Measurements from ENCODE around the gene NAA38. TPM values are rescaled to one million over a fixed set of nuclear protein-coding genes. Genes with fewer than 3 reads are reported as not detected.
A peak's percentile ranks its signal among the peaks of the same experiment; 100 is the strongest.

NAA38 gene
- total RNA-seq, 1 donor from 2014 or later: 108 TPM

- no peak overlapping the region for H3K4me3 ChIP-seq (ENCODE audit: low read depth, low read length)
- no peak for DNase-seq (ENCODE audit: low read depth)
- TF ChIP-seq, protein P1, sequence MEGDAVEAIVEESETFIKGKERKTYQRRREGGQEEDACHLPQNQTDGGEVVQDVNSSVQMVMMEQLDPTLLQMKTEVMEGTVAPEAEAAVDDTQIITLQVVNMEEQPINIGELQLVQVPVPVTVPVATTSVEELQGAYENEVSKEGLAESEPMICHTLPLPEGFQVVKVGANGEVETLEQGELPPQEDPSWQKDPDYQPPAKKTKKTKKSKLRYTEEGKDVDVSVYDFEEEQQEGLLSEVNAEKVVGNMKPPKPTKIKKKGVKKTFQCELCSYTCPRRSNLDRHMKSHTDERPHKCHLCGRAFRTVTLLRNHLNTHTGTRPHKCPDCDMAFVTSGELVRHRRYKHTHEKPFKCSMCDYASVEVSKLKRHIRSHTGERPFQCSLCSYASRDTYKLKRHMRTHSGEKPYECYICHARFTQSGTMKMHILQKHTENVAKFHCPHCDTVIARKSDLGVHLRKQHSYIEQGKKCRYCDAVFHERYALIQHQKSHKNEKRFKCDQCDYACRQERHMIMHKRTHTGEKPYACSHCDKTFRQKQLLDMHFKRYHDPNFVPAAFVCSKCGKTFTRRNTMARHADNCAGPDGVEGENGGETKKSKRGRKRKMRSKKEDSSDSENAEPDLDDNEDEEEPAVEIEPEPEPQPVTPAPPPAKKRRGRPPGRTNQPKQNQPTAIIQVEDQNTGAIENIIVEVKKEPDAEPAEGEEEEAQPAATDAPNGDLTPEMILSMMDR (conservative IDR thresholded peaks at IDR 0.05; ENCODE audit: low read depth, low read length): peak; percentile 74
Measured at GRCh38 chr17:7862692-7863437, 5.5 kb upstream of the NAA38 start.

DNA sequence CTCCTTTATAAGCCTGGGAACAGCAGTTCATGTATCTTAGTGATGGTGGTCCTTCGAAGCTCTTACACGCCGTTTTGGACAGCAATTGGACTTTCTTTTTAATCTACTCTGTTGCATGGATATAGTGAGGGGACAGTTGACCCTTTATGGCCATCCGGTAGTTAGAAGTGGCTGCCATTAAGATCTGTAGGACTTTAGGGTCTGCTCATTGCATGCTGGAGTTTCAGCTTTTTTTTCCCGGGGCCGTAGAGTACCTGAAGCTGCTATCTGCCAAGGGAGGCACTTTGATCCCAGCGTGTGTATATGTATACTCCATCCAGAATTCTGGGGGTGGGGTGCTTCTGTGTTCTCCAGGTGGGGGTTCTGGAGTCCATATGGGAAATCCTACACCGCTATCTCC, 1.7 kb upstream of the NAA38 start:
- DNase-seq (ENCODE audit: low read depth): no peak
- H3K4me3 ChIP-seq (ENCODE audit: low read depth, low read length): peak overlapping the region; percentile 95
- TF ChIP-seq, protein P1 (conservative IDR thresholded peaks at IDR 0.05; ENCODE audit: low read depth, low read length): no peak

DNA sequence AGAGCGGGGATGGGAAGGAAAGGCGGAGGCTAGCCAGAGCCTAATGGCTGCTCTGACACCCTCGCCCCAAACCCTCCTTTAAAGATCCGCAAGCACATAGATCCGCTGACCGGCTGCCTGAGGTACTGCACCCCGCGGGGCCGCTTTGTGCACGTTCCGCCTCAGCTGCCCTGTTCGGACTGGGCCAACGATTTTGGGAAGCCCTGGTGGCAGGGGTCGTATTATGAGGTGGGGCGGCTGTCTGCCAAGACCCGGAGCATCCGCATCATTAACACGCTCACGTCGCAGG, 1.1 kb upstream of the NAA38 start:
- TF ChIP-seq, protein P1 (conservative IDR thresholded peaks at IDR 0.05; ENCODE audit: low read depth, low read length): peak; percentile 54
- no peak for DNase-seq (ENCODE audit: low read depth)
- H3K4me3 ChIP-seq (ENCODE audit: low read depth, low read length): peak overlapping the region; percentile 95

DNA sequence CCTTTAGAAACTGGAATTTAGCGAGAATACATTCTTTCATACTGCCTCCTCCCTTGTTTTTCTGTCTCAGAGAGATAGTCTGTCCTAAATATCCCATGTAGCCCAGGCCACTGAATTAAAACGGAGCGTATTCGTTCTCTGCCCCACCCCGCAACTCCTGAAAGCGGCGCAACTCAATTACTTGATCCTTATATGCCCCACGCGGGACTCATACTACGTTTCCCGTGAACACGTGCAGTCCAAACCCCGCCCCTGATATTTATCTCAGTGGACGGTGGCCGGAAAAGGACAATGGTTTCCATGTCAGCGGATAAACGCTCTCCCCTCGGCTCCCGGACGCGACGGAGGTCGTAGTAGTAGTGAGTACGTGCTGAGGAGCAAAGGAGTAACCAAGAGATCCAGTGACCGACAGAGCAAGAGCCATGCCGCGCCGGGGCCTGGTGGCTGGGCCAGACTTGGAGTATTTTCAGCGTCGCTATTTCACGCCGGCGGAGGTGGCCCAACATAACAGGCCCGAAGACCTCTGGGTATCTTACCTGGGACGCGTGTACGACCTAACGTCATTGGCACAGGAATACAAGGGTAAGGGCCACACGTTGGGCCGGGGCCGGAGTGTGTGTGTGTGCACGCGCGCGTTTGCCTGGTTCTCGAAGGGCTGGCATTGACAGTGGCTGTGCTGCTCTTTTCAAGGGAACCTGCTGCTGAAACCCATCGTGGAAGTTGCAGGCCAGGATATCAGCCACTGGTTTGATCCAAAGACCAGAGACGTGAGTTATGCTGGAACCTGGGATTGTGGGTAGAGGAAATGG, 558 bp upstream of the NAA38 start, which contains the start of gene CYB5D1:
Gene CYB5D1, plus strand, starts transcription at position 291 of the 809 bp plus-strand sequence. Its CDS starts 132 bp downstream, at position 423.
- no peak for DNase-seq (ENCODE audit: low read depth)
- peak within 1 kb of the TSS; percentile 95 for H3K4me3 ChIP-seq (ENCODE audit: low read depth, low read length)
- TF ChIP-seq, protein P1 (conservative IDR thresholded peaks at IDR 0.05; ENCODE audit: low read depth, low read length): no peak

GRCh38 chr17:7856011-7856810, 1.1 kb downstream of the NAA38 start:
- TF ChIP-seq, protein P1 (conservative IDR thresholded peaks at IDR 0.05; ENCODE audit: low read depth, low read length): no peak
- H3K4me3 ChIP-seq (ENCODE audit: low read depth, low read length): peak overlapping the region; percentile 95
- DNase-seq (ENCODE audit: low read depth): no peak

GRCh38 chr17:7855660-7856010, 1.7 kb downstream of the NAA38 start:
- H3K4me3 ChIP-seq (ENCODE audit: low read depth, low read length): no peak overlapping the region
- DNase-seq (ENCODE audit: low read depth): no peak
- TF ChIP-seq, protein P1 (conservative IDR thresholded peaks at IDR 0.05; ENCODE audit: low read depth, low read length): no peak

All from epithelial cell of proximal tubule (primary cell).